ENCODE data around the gene SYDE1. TPM values are rescaled to one million over a fixed set of nuclear protein-coding genes. Genes with fewer than 3 reads are reported as not detected.
"Not testable (repeated sequence)": the region's sequence is repeated elsewhere in the genome, so short reads cannot be mapped to it uniquely, and the experiment has no call there.

SYDE1 gene
- total RNA-seq, 1 donor from 2014 or later, result 23.7 TPM

DNA sequence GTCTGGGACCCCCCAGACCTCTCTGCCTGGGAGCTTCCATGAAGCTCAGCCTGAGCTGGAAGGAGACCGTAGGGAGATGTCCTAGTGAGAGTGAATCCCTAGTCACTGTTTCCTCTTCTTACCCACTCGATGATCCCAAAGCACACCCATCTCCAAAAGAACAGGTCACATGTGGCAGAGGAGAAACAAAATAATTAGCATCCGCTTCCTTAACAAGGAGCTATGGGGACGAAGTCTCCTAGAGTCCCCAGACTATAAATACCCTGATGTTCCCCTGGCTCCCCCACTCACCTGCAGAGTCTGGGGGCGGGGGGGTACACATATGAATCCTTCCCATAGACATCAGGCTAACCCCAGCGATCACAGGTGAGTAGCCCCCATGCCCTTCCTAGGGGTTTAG, 25.3 kb upstream of the SYDE1 start, which contains the start of gene OR1I1:
Gene OR1I1, plus strand, starts transcription at position 301 of the 400 bp plus-strand sequence. CDS start 4,855 bp downstream, outside the sequence.
- Mint-ChIP-seq H3K27me3 (peaks cover 28% of the 10 kb centered on the region), H3K9me3 (no peaks in the 10 kb centered on the region), H3K27ac (no peak within 1 kb of the TSS), H3K36me3 (no peaks in the 10 kb centered on the region), H3K4me1 (ENCODE audit: unreplicated experiment) (no peaks in the 10 kb centered on the region), H3K4me3 (no peak within 1 kb of the TSS)
- TF ChIP-seq, protein P1, sequence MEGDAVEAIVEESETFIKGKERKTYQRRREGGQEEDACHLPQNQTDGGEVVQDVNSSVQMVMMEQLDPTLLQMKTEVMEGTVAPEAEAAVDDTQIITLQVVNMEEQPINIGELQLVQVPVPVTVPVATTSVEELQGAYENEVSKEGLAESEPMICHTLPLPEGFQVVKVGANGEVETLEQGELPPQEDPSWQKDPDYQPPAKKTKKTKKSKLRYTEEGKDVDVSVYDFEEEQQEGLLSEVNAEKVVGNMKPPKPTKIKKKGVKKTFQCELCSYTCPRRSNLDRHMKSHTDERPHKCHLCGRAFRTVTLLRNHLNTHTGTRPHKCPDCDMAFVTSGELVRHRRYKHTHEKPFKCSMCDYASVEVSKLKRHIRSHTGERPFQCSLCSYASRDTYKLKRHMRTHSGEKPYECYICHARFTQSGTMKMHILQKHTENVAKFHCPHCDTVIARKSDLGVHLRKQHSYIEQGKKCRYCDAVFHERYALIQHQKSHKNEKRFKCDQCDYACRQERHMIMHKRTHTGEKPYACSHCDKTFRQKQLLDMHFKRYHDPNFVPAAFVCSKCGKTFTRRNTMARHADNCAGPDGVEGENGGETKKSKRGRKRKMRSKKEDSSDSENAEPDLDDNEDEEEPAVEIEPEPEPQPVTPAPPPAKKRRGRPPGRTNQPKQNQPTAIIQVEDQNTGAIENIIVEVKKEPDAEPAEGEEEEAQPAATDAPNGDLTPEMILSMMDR (conservative IDR thresholded peaks at IDR 0.05), result no peak
- DNase-seq (ENCODE audit: extremely low spot score, unreplicated experiment), result no peak

GRCh38 chr19:15087182-15087581, 20.0 kb upstream of the SYDE1 start:
- no peaks in the 10 kb centered on the region for H3K36me3 Mint-ChIP-seq
- no peak overlapping the region for H3K4me3 Mint-ChIP-seq
- TF ChIP-seq, protein P1 (conservative IDR thresholded peaks at IDR 0.05), result no peak
- H3K4me1 Mint-ChIP-seq (ENCODE audit: unreplicated experiment), result no peaks in the 10 kb centered on the region
- H3K27ac Mint-ChIP-seq, result no peak overlapping the region
- H3K9me3 Mint-ChIP-seq, result no peaks in the 10 kb centered on the region
- DNase-seq (ENCODE audit: extremely low spot score, unreplicated experiment), result no peak
- H3K27me3 Mint-ChIP-seq, result peaks cover 41% of the 10 kb centered on the region

GRCh38 chr19:15091918-15092753, 15.1 kb upstream of the SYDE1 start:
- H3K9me3 Mint-ChIP-seq, result no peaks in the 10 kb centered on the region
- H3K27ac Mint-ChIP-seq, result no peak overlapping the region
- H3K36me3 Mint-ChIP-seq, result no peaks in the 10 kb centered on the region
- TF ChIP-seq, protein P1 (conservative IDR thresholded peaks at IDR 0.05), result peak; percentile 82
- no peak for DNase-seq (ENCODE audit: extremely low spot score, unreplicated experiment)
- no peaks in the 10 kb centered on the region for H3K4me1 Mint-ChIP-seq (ENCODE audit: unreplicated experiment)
- H3K27me3 Mint-ChIP-seq, result peaks cover 19% of the 10 kb centered on the region
- no peak overlapping the region for H3K4me3 Mint-ChIP-seq

- peaks cover 10% of the 10 kb centered on the region for H3K27me3 Mint-ChIP-seq
- H3K9me3 Mint-ChIP-seq, result no peaks in the 10 kb centered on the region
- no peak overlapping the region for H3K27ac Mint-ChIP-seq
- DNase-seq (ENCODE audit: extremely low spot score, unreplicated experiment), result no peak
- no peak overlapping the region for H3K4me3 Mint-ChIP-seq
- no peaks in the 10 kb centered on the region for H3K36me3 Mint-ChIP-seq
- TF ChIP-seq, protein P1 (conservative IDR thresholded peaks at IDR 0.05), result no peak
- H3K4me1 Mint-ChIP-seq (ENCODE audit: unreplicated experiment), result no peaks in the 10 kb centered on the region
These were observed 14.2 kb upstream of the SYDE1 start for GRCh38 chr19:15093001-15093400.

- no peak overlapping the region for H3K4me3 Mint-ChIP-seq
- no peaks in the 10 kb centered on the region for H3K9me3 Mint-ChIP-seq
- DNase-seq (ENCODE audit: extremely low spot score, unreplicated experiment), result no peak
- TF ChIP-seq, protein P1 (conservative IDR thresholded peaks at IDR 0.05), result no peak
- H3K36me3 Mint-ChIP-seq, result no peaks in the 10 kb centered on the region
- H3K27ac Mint-ChIP-seq, result no peak overlapping the region
- H3K27me3 Mint-ChIP-seq, result no peaks in the 10 kb centered on the region
- no peaks in the 10 kb centered on the region for H3K4me1 Mint-ChIP-seq (ENCODE audit: unreplicated experiment)
These were observed 11.0 kb upstream of the SYDE1 start for GRCh38 chr19:15096223-15096622.

GRCh38 chr19:15097980-15098379, 9.2 kb upstream of the SYDE1 start:
- not testable (repeated sequence) for H3K36me3 Mint-ChIP-seq; DNase-seq (ENCODE audit: extremely low spot score, unreplicated experiment); H3K4me1 Mint-ChIP-seq (ENCODE audit: unreplicated experiment); H3K4me3 Mint-ChIP-seq; H3K27me3 Mint-ChIP-seq; H3K9me3 Mint-ChIP-seq
- peak overlapping the region; percentile 93 for H3K27ac Mint-ChIP-seq

Data from type B pancreatic cell (in vitro differentiated cells).